GM12892 (cell line): ENCODE measurements around the gene SYNDIG1.

Experiments used
- POLR2A ChIP-seq: IDR thresholded peaks from 2 replicates; pipeline ENCODE4 v1.6.1; 2011; ENCODE audit warnings: low read depth, low read length, control low read depth
- TAF1 ChIP-seq: IDR thresholded peaks from 2 replicates; pipeline ENCODE4 v1.6.1; 2011; ENCODE audit warnings: low read depth, mild to moderate bottlenecking, control low read depth, low read length, borderline replicate concordance

DNA sequence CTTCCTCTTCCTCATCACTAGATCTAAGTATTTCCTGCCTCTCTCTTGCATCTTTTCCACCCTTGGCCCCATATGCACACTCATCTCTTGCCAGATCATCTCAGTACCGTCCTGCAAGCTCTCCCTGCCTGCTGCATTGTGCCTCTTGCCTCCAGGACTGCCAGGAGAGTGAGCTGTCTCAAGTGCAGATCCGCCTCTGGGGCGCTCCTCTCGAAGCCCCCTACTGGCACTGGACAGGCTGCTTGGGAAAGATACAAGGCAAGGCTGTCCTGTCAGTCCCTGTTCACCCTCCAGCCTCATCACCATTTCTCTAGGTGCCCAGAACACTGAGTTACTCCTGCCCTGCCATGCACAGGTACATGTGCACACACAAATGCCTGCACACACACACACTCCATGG, 10.2 kb downstream of the SYNDIG1 start:
- TF ChIP-seq POLR2A (no peak), TAF1 (no peak)
